SK-N-SH (cell line): ENCODE results near the gene GASK1A. TPM values are rescaled to one million over a fixed set of nuclear protein-coding genes. Genes with fewer than 3 reads are reported as not detected.

Experiments
- CTCF ChIA-PET: fragments of 300-600, 350-600 bp; formaldehyde crosslinking; extraction: SDS; loops from one replicate; lab custom pipeline; 2021; lab: Yijun Ruan, JAX
- POLR2A ChIA-PET: fragments of 350-600 bp; sonication (Branson Sonifier 250); formaldehyde crosslinking; extraction: SDS; loops from one replicate; lab custom pipeline; 2020; ENCODE audit warnings: antibody characterized with exemption, inconsistent platforms; lab: Yijun Ruan, JAX
- DNase-seq: peaks from one replicate; pipeline ENCODE4 v3.0.0; 2012
- H2AFZ ChIP-seq: fragments of 200-600 bp; sonication (generic); 2 replicates; pipeline ENCODE4 v1.8.1; 2016; ENCODE audit warnings: antibody characterized with exemption, mild to moderate bottlenecking, low read depth
- H3F3A ChIP-seq: fragments of 200-600 bp; sonication (generic); replicated peaks from 2 replicates; pipeline ENCODE3; 2016; ENCODE audit warnings: antibody characterized with exemption, mild to moderate bottlenecking; ENCODE audit not compliant: insufficient read depth
- H3K27ac ChIP-seq, 2 experiments: fragments of 200-500 bp in 1 of 2; fragments of 200-600 bp in 1 of 2; sonication (Bioruptor generic) in 1 of 2; sonication (generic), shearing (Covaris generic) in 1 of 2; 2 replicates each; pipeline versions ENCODE4 v1.5.1 to v1.6.1; 2014 to 2016; ENCODE audit warnings: low read depth in 2 of 2, inconsistent platforms in 1 of 2, low read length in 1 of 2, mild to moderate bottlenecking in 1 of 2, mixed read lengths in 1 of 2
- H3K27me3 ChIP-seq: fragments of 200-600 bp; sonication (generic), shearing (Covaris generic); 2 replicates; pipeline ENCODE4 v1.6.1; 2016; ENCODE audit warnings: mixed run types; ENCODE audit not compliant: insufficient read depth
- H3K36me3 ChIP-seq, 2 experiments: fragments of 200-500 bp in 1 of 2; fragments of 200-600 bp in 1 of 2; sonication (Bioruptor generic) in 1 of 2; sonication (generic) in 1 of 2; replicated peaks in 1 of 2; 2 replicates each; pipeline versions ENCODE3 to v1.5.1; 2014 to 2016; ENCODE audit warnings: low read length in 1 of 2, mild to moderate bottlenecking in 1 of 2; ENCODE audit not compliant: insufficient read depth in 2 of 2, control insufficient read depth in 1 of 2
- H3K4me1 ChIP-seq, 2 experiments: fragments of 200-500 bp in 1 of 2; fragments of 200-600 bp in 1 of 2; sonication (Bioruptor generic) in 1 of 2; sonication (generic), shearing (Covaris generic) in 1 of 2; 2 replicates each; pipeline versions ENCODE4 v1.5.1 to v1.6.1; 2014 to 2016; ENCODE audit warnings: low read depth in 1 of 2, low read length in 1 of 2, mixed run types in 1 of 2; ENCODE audit not compliant: insufficient read depth in 2 of 2, control insufficient read depth in 1 of 2
- H3K4me2 ChIP-seq: fragments of 200-600 bp; sonication (generic), shearing (Covaris generic); 2 replicates; pipeline ENCODE4 v1.6.1; 2017; ENCODE audit warnings: mixed run types
- H3K4me3 ChIP-seq, 2 experiments: fragments of 200-500 bp in 1 of 2; fragments of 200-600 bp in 1 of 2; sonication (Bioruptor generic) in 1 of 2; sonication (generic), shearing (Covaris generic) in 1 of 2; 2 replicates each; pipeline versions ENCODE4 v1.5.1 to v1.8.1; 2014 to 2016; ENCODE audit warnings: low read depth in 2 of 2, inconsistent platforms in 1 of 2, low read length in 1 of 2, mild to moderate bottlenecking in 1 of 2, mixed read lengths in 1 of 2, moderate library complexity in 1 of 2
- H3K79me2 ChIP-seq: fragments of 200-600 bp; sonication (generic); 2 replicates; pipeline ENCODE4 v1.8.1; 2017; ENCODE audit warnings: mild to moderate bottlenecking; ENCODE audit not compliant: insufficient read depth
- H3K9ac ChIP-seq: fragments of 200-600 bp; sonication (generic); 2 replicates; pipeline ENCODE4 v1.6.1; 2017; ENCODE audit warnings: mixed run types
- H3K9me2 ChIP-seq: fragments of 200-600 bp; sonication (generic); 2 replicates; pipeline ENCODE4 v1.6.1; 2017; ENCODE audit warnings: mixed run types
- H3K9me3 ChIP-seq: fragments of 200-600 bp; sonication (generic); 2 replicates; pipeline ENCODE4 v1.6.1; 2017; ENCODE audit warnings: mixed run types, mild to moderate bottlenecking, moderate library complexity
- H4K20me1 ChIP-seq: fragments of 200-600 bp; sonication (generic); 2 replicates; pipeline ENCODE4 v1.6.1; 2017; ENCODE audit warnings: mild to moderate bottlenecking, mixed run types; ENCODE audit not compliant: insufficient read depth
- CTCF ChIP-seq: fragments of 200-600 bp; sonication (generic); IDR thresholded peaks from 2 replicates; pipeline ENCODE4 v1.6.1; 2017; ENCODE audit warnings: antibody characterized with exemption, mild to moderate bottlenecking, moderate library complexity
- EP300 ChIP-seq, 2 experiments: IDR thresholded peaks; 2 replicates each; pipeline versions ENCODE4 v1.4.0 to v1.6.1; 2012; ENCODE audit warnings: borderline replicate concordance in 1 of 2, low read depth in 1 of 2, low read length in 1 of 2
- FOXJ3 ChIP-seq: sonication (generic); formaldehyde crosslinking; IDR thresholded peaks from 2 replicates; pipeline ENCODE4 v1.5.1; 2020; ENCODE audit warnings: mild to moderate bottlenecking, missing genetic modification reagents
- PBX3 ChIP-seq: IDR thresholded peaks from 2 replicates; pipeline ENCODE4; 2012
- POLR2AphosphoS5 ChIP-seq: IDR thresholded peaks from 2 replicates; pipeline ENCODE4 v1.6.1; 2012; ENCODE audit warnings: low read depth, low read length
- RAD21 ChIP-seq: IDR thresholded peaks from 2 replicates; pipeline ENCODE4 v1.6.1; 2012; ENCODE audit warnings: mild to moderate bottlenecking, low read length
- SIN3A ChIP-seq: IDR thresholded peaks from 2 replicates; pipeline ENCODE4 v1.6.1; 2012; ENCODE audit warnings: low read depth, mild to moderate bottlenecking, low read length, moderate library complexity, borderline replicate concordance
- SMC3 ChIP-seq: IDR thresholded peaks from 2 replicates; pipeline ENCODE4 v1.6.1; 2012; ENCODE audit warnings: low read depth, low read length, improper control_type of control experiment
- TCF12 ChIP-seq: IDR thresholded peaks from 2 replicates; pipeline ENCODE4 v1.4.0; 2012
- USF1 ChIP-seq: IDR thresholded peaks from 2 replicates; pipeline ENCODE4 v1.4.0; 2012; ENCODE audit warnings: low read depth, borderline replicate concordance
- USF2 ChIP-seq: fragments of 150-350 bp; IDR thresholded peaks from 2 replicates; pipeline ENCODE4 v1.6.1; 2017; ENCODE audit warnings: antibody characterized with exemption, low read length, low read depth, borderline replicate concordance
- ZBTB33 ChIP-seq: IDR thresholded peaks from 2 replicates; pipeline ENCODE4 v1.4.0; 2012; ENCODE audit warnings: low read depth, borderline replicate concordance
- WGBS: methylation state at CpG from one replicate; pipeline ENCODE4 v1.1.6; 2017; ENCODE audit warnings: low lambda C conversion rate; 5-methylcytosine and 5-hydroxymethylcytosine counted together
- polyA plus RNA-seq, 3 experiments: library from polyadenylated mRNA; depleted of rRNA; stranded (reverse); fragments of >200 nt; gene quantifications; 2 replicates each; pipeline ENCODE4 v1.2.3, GENCODE V29; 2012
- TF ChIP-seq, protein P1 (sequence below): fragments of 150-350 bp; IDR thresholded peaks from 2 replicates; pipeline ENCODE4 v1.6.1; 2016; ENCODE audit warnings: mild to moderate bottlenecking, low read depth, low read length

The GASK1A gene
- polyA plus RNA-seq, 1 of the 3 experiments (the other 2 are of a cell fraction), result not detected

GRCh38 chr3:43021186-43021585 is 42.1 kb downstream of the GASK1A start:
- POLR2A ChIA-PET, result no interaction called here
- CTCF ChIA-PET, result no interaction called here
- H3K4me1 ChIP-seq, result peaks cover 0 to 5% of the 10 kb centered on the region in 2 experiments; a peak in 1 of 4 replicates
- H3K4me3 ChIP-seq, result no peak overlapping the region
- H3K9me3 ChIP-seq, result no peaks in the 10 kb centered on the region
- H3K79me2 ChIP-seq, result no peaks in the 10 kb centered on the region
- H3K27me3 ChIP-seq, result no peaks in the 10 kb centered on the region
- DNase-seq, result no peak
- 19% methylated on average over 4 of the region's 4 CpGs for WGBS
- H3K9ac ChIP-seq, result no peak overlapping the region
- no peaks in the 10 kb centered on the region for H3K36me3 ChIP-seq
- H3K9me2 ChIP-seq, result no peaks in the 10 kb centered on the region
- no peak overlapping the region for H2AFZ ChIP-seq
- H3K27ac ChIP-seq, result no peak overlapping the region
- H3K4me2 ChIP-seq, result no peak overlapping the region
- H3F3A ChIP-seq, result no peaks in the 10 kb centered on the region
- TF ChIP-seq RAD21, result no peak
- TF ChIP-seq SIN3A, result no peak
- no peak for TF ChIP-seq ZBTB33
- TF ChIP-seq FOXJ3, result no peak
- TF ChIP-seq, protein P1, sequence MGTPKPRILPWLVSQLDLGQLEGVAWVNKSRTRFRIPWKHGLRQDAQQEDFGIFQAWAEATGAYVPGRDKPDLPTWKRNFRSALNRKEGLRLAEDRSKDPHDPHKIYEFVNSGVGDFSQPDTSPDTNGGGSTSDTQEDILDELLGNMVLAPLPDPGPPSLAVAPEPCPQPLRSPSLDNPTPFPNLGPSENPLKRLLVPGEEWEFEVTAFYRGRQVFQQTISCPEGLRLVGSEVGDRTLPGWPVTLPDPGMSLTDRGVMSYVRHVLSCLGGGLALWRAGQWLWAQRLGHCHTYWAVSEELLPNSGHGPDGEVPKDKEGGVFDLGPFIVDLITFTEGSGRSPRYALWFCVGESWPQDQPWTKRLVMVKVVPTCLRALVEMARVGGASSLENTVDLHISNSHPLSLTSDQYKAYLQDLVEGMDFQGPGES, result no peak
- TF ChIP-seq, all 33 proteins: peak for 0
- no peaks in the 10 kb centered on the region for H4K20me1 ChIP-seq

- no peak for TF ChIP-seq USF1
- no peak for TF ChIP-seq RAD21
- TF ChIP-seq USF2, result no peak
- no peak for TF ChIP-seq CTCF
- no peak for TF ChIP-seq ZBTB33
- no peak for TF ChIP-seq EP300 (IDR thresholded peaks at IDR 0.05; ENCODE audit: borderline replicate concordance in 1 of 2, low read depth in 1 of 2, low read length in 1 of 2)
- TF ChIP-seq TCF12, result no peak
- no peak for TF ChIP-seq POLR2AphosphoS5
- no peak for TF ChIP-seq PBX3
- TF ChIP-seq SMC3, result no peak
- CTCF ChIA-PET, result no interaction called here
Observed at GRCh38 chr3:43022121-43022520, 43.0 kb downstream of the GASK1A start.

More at GRCh38 chr3:43022121-43022520, 43.0 kb downstream of the GASK1A start:
- H2AFZ ChIP-seq, result no peak overlapping the region
- H4K20me1 ChIP-seq, result no peaks in the 10 kb centered on the region
- H3K4me3 ChIP-seq, result no peak overlapping the region
- H3K9ac ChIP-seq, result no peak overlapping the region
- POLR2A ChIA-PET, result no interaction called here
- no peaks in the 10 kb centered on the region for H3K36me3 ChIP-seq
- no peaks in the 10 kb centered on the region for H3K9me3 ChIP-seq
- no peaks in the 10 kb centered on the region for H3K27me3 ChIP-seq
- WGBS, result 0% methylated on average over 1 of the region's 1 CpG
- no peaks in the 10 kb centered on the region for H3K9me2 ChIP-seq
- DNase-seq, result no peak
- no peaks in the 10 kb centered on the region for H3K79me2 ChIP-seq
- H3K27ac ChIP-seq, result no peak overlapping the region
- no peak overlapping the region for H3K4me2 ChIP-seq
- no peaks in the 10 kb centered on the region for H3F3A ChIP-seq
- peaks cover 0 to 5% of the 10 kb centered on the region in 2 experiments; a peak in 1 of 4 replicates for H3K4me1 ChIP-seq
